HepG2 (cell line): ENCODE measurements around the gene GYPA.
"Not testable (repeated sequence)": the region's sequence is repeated elsewhere in the genome, so short reads cannot be mapped to it uniquely, and the experiment has no call there.

Experiments
- ELF4 ChIP-seq: sonication (generic); formaldehyde crosslinking; IDR thresholded peaks from 2 replicates; pipeline ENCODE4 v1.5.0; 2020; ENCODE audit warnings: missing genetic modification reagents, mild to moderate bottlenecking, moderate library complexity, borderline replicate concordance
- FOXK2 ChIP-seq: fragments of 450-650 bp; IDR thresholded peaks from 2 replicates; pipeline ENCODE4 v1.6.1; 2016
- HNRNPH1 ChIP-seq: fragments of 200-400 bp; formaldehyde crosslinking; optimal IDR thresholded peaks from 2 replicates; pipeline ENCODE3; 2017; ENCODE audit warnings: mild to moderate bottlenecking, low read depth, low read length
- POLR2AphosphoS5 ChIP-seq: IDR thresholded peaks from 2 replicates; pipeline ENCODE4 v1.6.1; 2012; ENCODE audit warnings: low read depth, low read length
- ZFAT ChIP-seq: sonication (generic); formaldehyde crosslinking; conservative IDR thresholded peaks from 2 replicates; pipeline ENCODE4 v1.8.1; 2023; ENCODE audit warnings: missing genetic modification reagents, inconsistent platforms
- ZSCAN5A ChIP-seq: sonication (generic); formaldehyde crosslinking; IDR thresholded peaks from 2 replicates; pipeline ENCODE4 v1.8.0; 2022; ENCODE audit warnings: mild to moderate bottlenecking, missing genetic modification reagents, borderline replicate concordance

DNA sequence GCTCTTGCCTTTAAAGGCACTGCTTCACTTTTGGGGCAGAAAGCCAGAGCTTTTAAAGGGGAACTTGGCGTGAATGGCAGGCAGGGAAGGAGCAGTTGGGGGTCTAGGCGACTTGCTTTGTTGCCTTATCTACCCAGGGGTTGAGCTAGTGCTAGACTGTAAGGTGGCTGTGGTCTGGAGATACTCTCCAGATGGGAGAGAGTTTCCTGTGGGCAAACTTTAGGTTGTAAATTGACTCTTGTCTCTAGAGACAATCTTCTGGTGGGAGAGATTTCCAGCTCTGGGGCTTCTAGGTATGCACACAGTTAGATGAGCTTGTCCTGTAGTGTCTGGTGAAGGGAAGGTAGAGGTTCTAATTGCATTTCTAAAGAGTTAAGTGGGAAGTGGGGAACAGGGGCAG, 61.8 kb downstream of the GYPA start:
- not testable (repeated sequence) for TF ChIP-seq ZSCAN5A (CRISPR knock-in tag); ELF4 (CRISPR knock-in tag); HNRNPH1; FOXK2; POLR2AphosphoS5; ZFAT (CRISPR knock-in tag)
